ENCODE measurements around the gene ADCY9.
"Not testable (repeated sequence)": the region's sequence is repeated elsewhere in the genome, so short reads cannot be mapped to it uniquely, and the experiment has no call there.

Gene ADCY9

GRCh38 chr16:4038448-4038847, 77.8 kb downstream of the ADCY9 start:
- DNase-seq (ENCODE audit: low read depth in 2 of 2, low spot score in 1 of 2): no peak

GRCh38 chr16:4036952-4037351, 79.3 kb downstream of the ADCY9 start:
- not testable (repeated sequence) for DNase-seq (ENCODE audit: low read depth in 2 of 2, low spot score in 1 of 2)

- no peak for DNase-seq (ENCODE audit: low read depth in 2 of 2, low spot score in 1 of 2)
Observed at GRCh38 chr16:4034963-4035362, 81.3 kb downstream of the ADCY9 start.

- no peak for DNase-seq (ENCODE audit: low read depth in 2 of 2, low spot score in 1 of 2)
Observed at GRCh38 chr16:4033951-4034350, 82.3 kb downstream of the ADCY9 start.

- no peak for DNase-seq (ENCODE audit: low read depth in 2 of 2, low spot score in 1 of 2)
Observed at GRCh38 chr16:4032768-4033167, 83.5 kb downstream of the ADCY9 start.

- no peak for DNase-seq (ENCODE audit: low read depth in 2 of 2, low spot score in 1 of 2)
Observed at GRCh38 chr16:4028144-4028543, 88.1 kb downstream of the ADCY9 start.

- DNase-seq (ENCODE audit: low read depth in 2 of 2, low spot score in 1 of 2): no peak
Observed at GRCh38 chr16:4026854-4027253, 89.4 kb downstream of the ADCY9 start.

- DNase-seq (ENCODE audit: low read depth in 2 of 2, low spot score in 1 of 2): no peak
Observed at GRCh38 chr16:4025428-4025827, 90.8 kb downstream of the ADCY9 start.

GRCh38 chr16:4021916-4022315, 94.3 kb downstream of the ADCY9 start:
- DNase-seq (ENCODE audit: low read depth in 2 of 2, low spot score in 1 of 2): no peak

GRCh38 chr16:4021070-4021779, 95.0 kb downstream of the ADCY9 start:
- DNase-seq (ENCODE audit: low read depth in 2 of 2, low spot score in 1 of 2): no peak

- DNase-seq (ENCODE audit: low read depth in 2 of 2, low spot score in 1 of 2): no peak
Observed at GRCh38 chr16:4019371-4019791, 96.9 kb downstream of the ADCY9 start.

GRCh38 chr16:4018391-4018790, 97.9 kb downstream of the ADCY9 start:
- DNase-seq (ENCODE audit: low read depth in 2 of 2, low spot score in 1 of 2): no peak

- no peak for DNase-seq (ENCODE audit: low read depth in 2 of 2, low spot score in 1 of 2)
Observed at GRCh38 chr16:4017807-4018206, 98.4 kb downstream of the ADCY9 start.

GRCh38 chr16:4016658-4017057, 99.6 kb downstream of the ADCY9 start:
- no peak for DNase-seq (ENCODE audit: low read depth in 2 of 2, low spot score in 1 of 2)

GRCh38 chr16:4016005-4016352, 100.3 kb downstream of the ADCY9 start:
- no peak for DNase-seq (ENCODE audit: low read depth in 2 of 2, low spot score in 1 of 2)

- no peak for DNase-seq (ENCODE audit: low read depth in 2 of 2, low spot score in 1 of 2)
Observed at GRCh38 chr16:4015275-4016004, 100.8 kb downstream of the ADCY9 start.

- DNase-seq (ENCODE audit: low read depth in 2 of 2, low spot score in 1 of 2): no peak
Observed at GRCh38 chr16:4011940-4012629, 104.2 kb downstream of the ADCY9 start.

GRCh38 chr16:4011225-4011939, 104.9 kb downstream of the ADCY9 start:
- DNase-seq (ENCODE audit: low read depth in 2 of 2, low spot score in 1 of 2): no peak

GRCh38 chr16:4010225-4011158, 105.8 kb downstream of the ADCY9 start:
- no peak for DNase-seq (ENCODE audit: low read depth in 2 of 2, low spot score in 1 of 2)

GRCh38 chr16:4009177-4009576, 107.1 kb downstream of the ADCY9 start:
- DNase-seq (ENCODE audit: low read depth in 2 of 2, low spot score in 1 of 2): no peak
